Measurements from ENCODE around the gene RASSF3. TPM values are rescaled to one million over a fixed set of nuclear protein-coding genes. Genes with fewer than 3 reads are reported as not detected.

The RASSF3 gene
- total RNA-seq, 4 donors from 2014 or later: 9.1 to 16.1 (median 11.2) TPM

DNA sequence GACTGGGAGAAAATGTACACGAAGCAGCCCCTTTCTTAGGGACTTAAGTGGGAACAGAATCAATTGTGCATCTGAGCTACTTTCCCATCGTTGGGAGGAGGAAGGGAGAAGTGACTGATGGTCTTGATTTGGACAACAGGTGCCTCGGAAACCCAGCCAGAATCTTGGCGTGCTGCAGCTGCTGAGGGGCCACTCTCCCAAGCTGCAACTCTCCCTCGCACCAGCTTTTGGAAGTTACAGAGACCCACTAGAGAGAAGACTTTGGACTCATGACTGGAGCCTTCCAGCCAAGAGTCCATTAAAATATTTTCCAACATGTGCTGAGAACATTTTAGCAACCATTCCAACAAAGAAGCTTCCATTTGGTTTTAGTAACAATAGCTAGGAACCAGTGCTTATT is 96.6 kb downstream of the RASSF3 start:
- Histone ChIP-seq H3K27me3 (no peaks in the 10 kb centered on the region), H3K4me3 (no peak overlapping the region), H3K27ac (no peak overlapping the region), H3K36me3 (no peaks in the 10 kb centered on the region), H3K9me3 (no peaks in the 10 kb centered on the region), H3K4me1 (no peaks in the 10 kb centered on the region)
- 67% methylated on average over 5 of the region's 5 CpGs for WGBS
- TF ChIP-seq POLR2A (IDR thresholded peaks at IDR 0.05) (no peak), EP300 (IDR thresholded peaks at IDR 0.05) (no peak), POLR2AphosphoS5 (IDR thresholded peaks at IDR 0.05) (no peak)
- TF ChIP-seq, protein P1, sequence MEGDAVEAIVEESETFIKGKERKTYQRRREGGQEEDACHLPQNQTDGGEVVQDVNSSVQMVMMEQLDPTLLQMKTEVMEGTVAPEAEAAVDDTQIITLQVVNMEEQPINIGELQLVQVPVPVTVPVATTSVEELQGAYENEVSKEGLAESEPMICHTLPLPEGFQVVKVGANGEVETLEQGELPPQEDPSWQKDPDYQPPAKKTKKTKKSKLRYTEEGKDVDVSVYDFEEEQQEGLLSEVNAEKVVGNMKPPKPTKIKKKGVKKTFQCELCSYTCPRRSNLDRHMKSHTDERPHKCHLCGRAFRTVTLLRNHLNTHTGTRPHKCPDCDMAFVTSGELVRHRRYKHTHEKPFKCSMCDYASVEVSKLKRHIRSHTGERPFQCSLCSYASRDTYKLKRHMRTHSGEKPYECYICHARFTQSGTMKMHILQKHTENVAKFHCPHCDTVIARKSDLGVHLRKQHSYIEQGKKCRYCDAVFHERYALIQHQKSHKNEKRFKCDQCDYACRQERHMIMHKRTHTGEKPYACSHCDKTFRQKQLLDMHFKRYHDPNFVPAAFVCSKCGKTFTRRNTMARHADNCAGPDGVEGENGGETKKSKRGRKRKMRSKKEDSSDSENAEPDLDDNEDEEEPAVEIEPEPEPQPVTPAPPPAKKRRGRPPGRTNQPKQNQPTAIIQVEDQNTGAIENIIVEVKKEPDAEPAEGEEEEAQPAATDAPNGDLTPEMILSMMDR (IDR thresholded peaks at IDR 0.05): no peak
- DNase-seq (ENCODE audit: low spot score in 2 of 2): no peak

- Histone ChIP-seq H3K4me1 (no peaks in the 10 kb centered on the region), H3K9me3 (no peaks in the 10 kb centered on the region), H3K4me3 (no peak overlapping the region), H3K27me3 (no peaks in the 10 kb centered on the region), H3K27ac (no peak overlapping the region), H3K36me3 (no peaks in the 10 kb centered on the region)
- WGBS: 62% methylated on average over 4 of the region's 4 CpGs
- no peak for DNase-seq (ENCODE audit: low spot score in 2 of 2)
- TF ChIP-seq POLR2A (IDR thresholded peaks at IDR 0.05) (no peak), EP300 (IDR thresholded peaks at IDR 0.05) (no peak), POLR2AphosphoS5 (IDR thresholded peaks at IDR 0.05) (no peak)
- TF ChIP-seq, protein P1 (IDR thresholded peaks at IDR 0.05): no peak
These were observed 97.1 kb downstream of the RASSF3 start for GRCh38 chr12:64707362-64707761.

DNA sequence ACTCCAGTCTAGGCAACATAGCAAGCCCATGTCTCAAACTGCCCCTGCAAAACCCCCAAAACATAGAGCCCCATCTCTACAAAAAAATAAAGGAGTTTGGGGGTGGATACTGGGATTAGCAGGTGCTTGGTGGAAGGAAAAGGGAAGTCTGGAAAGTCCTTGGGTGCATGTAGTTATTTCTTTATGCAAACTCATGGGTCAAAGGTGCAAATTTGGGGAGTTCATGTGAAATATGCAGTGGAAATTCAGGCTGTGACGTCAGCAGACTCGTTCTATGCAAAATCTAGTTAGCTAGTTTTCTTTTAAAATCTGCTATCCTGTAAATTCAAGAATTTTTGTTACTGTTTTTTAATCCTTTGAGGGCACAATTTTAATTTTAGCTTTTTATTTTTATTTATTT is 97.6 kb downstream of the RASSF3 start:
- TF ChIP-seq POLR2A (IDR thresholded peaks at IDR 0.05) (no peak), POLR2AphosphoS5 (IDR thresholded peaks at IDR 0.05) (no peak), EP300 (IDR thresholded peaks at IDR 0.05) (no peak)
- TF ChIP-seq, protein P1 (IDR thresholded peaks at IDR 0.05): no peak
- DNase-seq (ENCODE audit: low spot score in 2 of 2): no peak
- Histone ChIP-seq H3K4me1 (no peaks in the 10 kb centered on the region), H3K27me3 (no peaks in the 10 kb centered on the region), H3K9me3 (no peaks in the 10 kb centered on the region), H3K4me3 (no peak overlapping the region), H3K36me3 (no peaks in the 10 kb centered on the region), H3K27ac (no peak overlapping the region)
- 93% methylated on average over 2 of the region's 2 CpGs for WGBS

DNA sequence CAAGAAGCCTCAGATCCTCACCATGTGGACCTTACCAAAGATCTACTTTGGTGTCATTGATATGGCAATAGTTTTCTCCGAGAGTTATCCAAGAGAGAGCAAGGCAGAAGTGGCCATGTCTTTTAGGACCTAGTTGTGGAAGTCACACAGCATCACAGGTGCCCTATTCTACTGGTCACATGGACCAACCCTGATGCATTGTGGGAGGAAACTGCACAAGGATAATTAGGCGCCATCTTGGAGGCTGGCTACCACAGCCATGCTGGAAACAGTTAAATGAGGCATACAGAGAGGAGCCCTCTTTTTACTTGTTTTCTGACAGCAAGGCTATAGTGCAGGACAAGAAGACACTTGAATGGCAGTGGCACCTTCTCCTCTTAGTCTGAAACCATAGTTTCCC is 99.1 kb downstream of the RASSF3 start:
- no peaks in the 10 kb centered on the region for H3K27me3 ChIP-seq
- H3K36me3 ChIP-seq: peaks cover 5% of the 10 kb centered on the region
- TF ChIP-seq, protein P1 (IDR thresholded peaks at IDR 0.05): no peak
- TF ChIP-seq POLR2A (IDR thresholded peaks at IDR 0.05) (no peak), EP300 (IDR thresholded peaks at IDR 0.05) (no peak), POLR2AphosphoS5 (IDR thresholded peaks at IDR 0.05) (no peak)
- 94% methylated on average over 2 of the region's 2 CpGs for WGBS
- H3K4me1 ChIP-seq: no peaks in the 10 kb centered on the region
- no peak overlapping the region for H3K4me3 ChIP-seq
- H3K27ac ChIP-seq: no peak overlapping the region
- no peak for DNase-seq (ENCODE audit: low spot score in 2 of 2)
- no peaks in the 10 kb centered on the region for H3K9me3 ChIP-seq

GRCh38 chr12:64713376-64713775 is 103.1 kb downstream of the RASSF3 start:
- no peak for DNase-seq (ENCODE audit: low spot score in 2 of 2)
- Histone ChIP-seq H3K27me3 (no peaks in the 10 kb centered on the region), H3K4me3 (no peak overlapping the region), H3K9me3 (no peaks in the 10 kb centered on the region), H3K27ac (no peak overlapping the region), H3K4me1 (no peaks in the 10 kb centered on the region), H3K36me3 (peaks cover 45% of the 10 kb centered on the region)
- TF ChIP-seq POLR2AphosphoS5 (IDR thresholded peaks at IDR 0.05) (no peak), EP300 (IDR thresholded peaks at IDR 0.05) (no peak), POLR2A (IDR thresholded peaks at IDR 0.05) (no peak)
- TF ChIP-seq, protein P1 (IDR thresholded peaks at IDR 0.05): no peak
